Muscle layer of colon (tissue), 2 donors: Measurements from ENCODE around the gene E2F3.

ENCODE experiments used
- H3K27ac ChIP-seq: one replicate; pipeline ENCODE4 v1.7.0; 2013; ENCODE audit warnings: low read depth, mild to moderate bottlenecking, low read length, moderate library complexity
- H3K27me3 ChIP-seq, 2 donors: one replicate each; pipeline ENCODE4 v1.7.0; 2013; ENCODE audit warnings: low read length in 2 of 2, mild to moderate bottlenecking in 2 of 2; ENCODE audit not compliant: insufficient read depth in 2 of 2, control insufficient read depth in 1 of 2
- H3K36me3 ChIP-seq: one replicate; pipeline ENCODE4 v1.7.0; 2013; ENCODE audit warnings: mild to moderate bottlenecking, low read length; ENCODE audit not compliant: insufficient read depth
- H3K4me1 ChIP-seq: one replicate; pipeline ENCODE4 v1.7.0; 2013; ENCODE audit warnings: mild to moderate bottlenecking, low read length; ENCODE audit not compliant: insufficient read depth
- H3K4me3 ChIP-seq, 2 donors: one replicate each; pipeline ENCODE4 v1.7.0; 2013; ENCODE audit warnings: low read length in 2 of 2, low read depth in 1 of 2, mild to moderate bottlenecking in 1 of 2, moderate library complexity in 1 of 2
- H3K9ac ChIP-seq: one replicate; pipeline ENCODE4 v1.7.0; 2013; ENCODE audit warnings: low read length
- H3K9me3 ChIP-seq: one replicate; pipeline ENCODE4 v1.7.0; 2013; ENCODE audit warnings: mild to moderate bottlenecking, low read length
- donor health status: abdominal sarcoma.
- donor health status: Adenocarcinoma of cecum.

E2F3 gene

GRCh38 chr6:20401205-20402091 is at the start of gene E2F3:
Gene E2F3, plus strand, starts transcription at chr6:20401879. Its CDS starts 354 bp downstream, at chr6:20402233.
- H3K4me3 ChIP-seq: peak within 1 kb of the TSS; percentile 83 to 88

GRCh38 chr6:20352346-20352745 is 49.3 kb upstream of the E2F3 start:
- Histone ChIP-seq H3K36me3 (no peaks in the 10 kb centered on the region), H3K9me3 (no peaks in the 10 kb centered on the region), H3K4me3 (no peak overlapping the region), H3K4me1 (no peaks in the 10 kb centered on the region), H3K27ac (no peak overlapping the region), H3K27me3 (no peaks in the 10 kb centered on the region), H3K9ac (no peak overlapping the region)

More at GRCh38 chr6:20401205-20402091, at the start of gene E2F3:
- peaks cover 11% of the 10 kb centered on the region for H3K4me1 ChIP-seq
- no peaks in the 10 kb centered on the region for H3K36me3 ChIP-seq
- no peaks in the 10 kb centered on the region for H3K27me3 ChIP-seq
- H3K9me3 ChIP-seq: no peaks in the 10 kb centered on the region
- H3K27ac ChIP-seq: peak within 1 kb of the TSS; percentile 86
- peak within 1 kb of the TSS; percentile 45 for H3K9ac ChIP-seq

- no peak overlapping the region for H3K27ac ChIP-seq
- H3K4me3 ChIP-seq: no peak overlapping the region
- no peaks in the 10 kb centered on the region for H3K9me3 ChIP-seq
- H3K9ac ChIP-seq: no peak overlapping the region
- no peaks in the 10 kb centered on the region for H3K27me3 ChIP-seq
- H3K4me1 ChIP-seq: no peaks in the 10 kb centered on the region
- H3K36me3 ChIP-seq: no peaks in the 10 kb centered on the region
Observed at GRCh38 chr6:20353134-20353533, 48.5 kb upstream of the E2F3 start.

- no peak overlapping the region for H3K27ac ChIP-seq
- no peaks in the 10 kb centered on the region for H3K4me1 ChIP-seq
- H3K4me3 ChIP-seq: no peak overlapping the region
- no peaks in the 10 kb centered on the region for H3K9me3 ChIP-seq
- H3K27me3 ChIP-seq: no peaks in the 10 kb centered on the region
- no peak overlapping the region for H3K9ac ChIP-seq
- no peaks in the 10 kb centered on the region for H3K36me3 ChIP-seq
Observed at GRCh38 chr6:20354366-20354765, 47.3 kb upstream of the E2F3 start.

GRCh38 chr6:20360471-20361119 is 41.1 kb upstream of the E2F3 start:
- H3K9me3 ChIP-seq: no peaks in the 10 kb centered on the region
- H3K9ac ChIP-seq: no peak overlapping the region
- no peak overlapping the region for H3K4me3 ChIP-seq
- no peaks in the 10 kb centered on the region for H3K36me3 ChIP-seq
- no peaks in the 10 kb centered on the region for H3K27me3 ChIP-seq
- H3K27ac ChIP-seq: no peak overlapping the region
- no peaks in the 10 kb centered on the region for H3K4me1 ChIP-seq

- Histone ChIP-seq H3K4me1 (no peaks in the 10 kb centered on the region), H3K4me3 (no peak overlapping the region), H3K27ac (no peak overlapping the region), H3K9ac (no peak overlapping the region), H3K9me3 (no peaks in the 10 kb centered on the region), H3K27me3 (no peaks in the 10 kb centered on the region), H3K36me3 (no peaks in the 10 kb centered on the region)
Observed at GRCh38 chr6:20362623-20363022, 39.1 kb upstream of the E2F3 start.

GRCh38 chr6:20364327-20364726 is 37.4 kb upstream of the E2F3 start:
- no peak overlapping the region for H3K27ac ChIP-seq

GRCh38 chr6:20365456-20365855 is 36.2 kb upstream of the E2F3 start:
- H3K4me3 ChIP-seq: no peak overlapping the region
- H3K27ac ChIP-seq: no peak overlapping the region
- H3K9ac ChIP-seq: no peak overlapping the region
- no peaks in the 10 kb centered on the region for H3K9me3 ChIP-seq
- H3K27me3 ChIP-seq: no peaks in the 10 kb centered on the region
- no peaks in the 10 kb centered on the region for H3K4me1 ChIP-seq
- no peaks in the 10 kb centered on the region for H3K36me3 ChIP-seq

More at GRCh38 chr6:20364327-20364726, 37.4 kb upstream of the E2F3 start:
- H3K9me3 ChIP-seq: no peaks in the 10 kb centered on the region
- no peak overlapping the region for H3K9ac ChIP-seq
- no peaks in the 10 kb centered on the region for H3K27me3 ChIP-seq
- no peak overlapping the region for H3K4me3 ChIP-seq
- no peaks in the 10 kb centered on the region for H3K36me3 ChIP-seq
- H3K4me1 ChIP-seq: no peaks in the 10 kb centered on the region

GRCh38 chr6:20366082-20366830 is 35.4 kb upstream of the E2F3 start:
- H3K27ac ChIP-seq: no peak overlapping the region
- no peaks in the 10 kb centered on the region for H3K27me3 ChIP-seq

GRCh38 chr6:20367743-20368485 is 33.8 kb upstream of the E2F3 start:
- H3K27me3 ChIP-seq: no peaks in the 10 kb centered on the region
- H3K9ac ChIP-seq: no peak overlapping the region
- H3K27ac ChIP-seq: no peak overlapping the region
- H3K9me3 ChIP-seq: no peaks in the 10 kb centered on the region
- no peaks in the 10 kb centered on the region for H3K4me1 ChIP-seq
- H3K36me3 ChIP-seq: no peaks in the 10 kb centered on the region
- no peak overlapping the region for H3K4me3 ChIP-seq

More at GRCh38 chr6:20366082-20366830, 35.4 kb upstream of the E2F3 start:
- H3K36me3 ChIP-seq: no peaks in the 10 kb centered on the region
- H3K4me1 ChIP-seq: no peaks in the 10 kb centered on the region
- no peak overlapping the region for H3K9ac ChIP-seq
- no peaks in the 10 kb centered on the region for H3K9me3 ChIP-seq
- H3K4me3 ChIP-seq: no peak overlapping the region

GRCh38 chr6:20370393-20370792 is 31.3 kb upstream of the E2F3 start:
- Histone ChIP-seq H3K4me1 (no peaks in the 10 kb centered on the region), H3K9ac (no peak overlapping the region), H3K9me3 (no peaks in the 10 kb centered on the region)

More at GRCh38 chr6:20370393-20370792, 31.3 kb upstream of the E2F3 start:
- no peaks in the 10 kb centered on the region for H3K36me3 ChIP-seq
- H3K27ac ChIP-seq: no peak overlapping the region
- no peaks in the 10 kb centered on the region for H3K27me3 ChIP-seq
- H3K4me3 ChIP-seq: no peak overlapping the region
